ENCODE measurements around the gene REXO1.
A peak's percentile ranks its signal among the peaks of the same experiment; 100 is the strongest.

DNA sequence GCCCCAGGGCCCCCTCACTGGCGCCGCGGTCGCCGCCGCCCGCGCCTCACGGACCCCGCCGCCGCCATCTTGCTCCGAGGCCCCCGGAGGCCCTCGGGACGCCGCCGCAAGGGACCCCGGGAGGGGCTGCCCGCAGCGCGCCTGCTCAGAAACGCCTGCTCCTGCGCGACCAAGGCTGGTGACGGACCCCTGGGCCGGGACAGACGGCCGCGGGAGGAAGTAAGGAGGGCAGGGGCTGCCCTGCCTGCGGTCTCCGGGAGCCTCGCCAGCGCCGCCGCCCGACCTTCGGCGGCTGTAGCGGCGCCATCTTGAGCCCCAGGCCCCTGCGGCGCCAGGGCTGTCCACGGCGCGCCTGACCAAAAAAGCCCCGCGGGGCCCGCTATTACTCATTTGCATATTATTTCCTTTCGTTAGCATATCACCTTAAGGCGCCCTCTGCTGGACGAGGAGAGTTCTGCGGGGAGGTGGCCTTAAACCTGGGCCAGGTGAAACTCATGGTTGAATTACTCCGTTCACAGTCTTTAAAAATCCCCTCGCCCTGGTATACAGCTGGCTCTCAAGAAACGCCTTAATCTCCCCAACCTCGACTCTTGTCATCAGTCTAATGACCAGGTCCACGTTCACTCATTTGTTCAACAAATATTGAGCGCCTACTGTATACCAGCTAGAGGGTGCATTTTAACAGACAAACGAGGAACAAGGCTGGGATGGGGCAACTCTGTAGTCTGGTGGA is at the start of gene REXO1:
- TF ChIP-seq, protein P1, sequence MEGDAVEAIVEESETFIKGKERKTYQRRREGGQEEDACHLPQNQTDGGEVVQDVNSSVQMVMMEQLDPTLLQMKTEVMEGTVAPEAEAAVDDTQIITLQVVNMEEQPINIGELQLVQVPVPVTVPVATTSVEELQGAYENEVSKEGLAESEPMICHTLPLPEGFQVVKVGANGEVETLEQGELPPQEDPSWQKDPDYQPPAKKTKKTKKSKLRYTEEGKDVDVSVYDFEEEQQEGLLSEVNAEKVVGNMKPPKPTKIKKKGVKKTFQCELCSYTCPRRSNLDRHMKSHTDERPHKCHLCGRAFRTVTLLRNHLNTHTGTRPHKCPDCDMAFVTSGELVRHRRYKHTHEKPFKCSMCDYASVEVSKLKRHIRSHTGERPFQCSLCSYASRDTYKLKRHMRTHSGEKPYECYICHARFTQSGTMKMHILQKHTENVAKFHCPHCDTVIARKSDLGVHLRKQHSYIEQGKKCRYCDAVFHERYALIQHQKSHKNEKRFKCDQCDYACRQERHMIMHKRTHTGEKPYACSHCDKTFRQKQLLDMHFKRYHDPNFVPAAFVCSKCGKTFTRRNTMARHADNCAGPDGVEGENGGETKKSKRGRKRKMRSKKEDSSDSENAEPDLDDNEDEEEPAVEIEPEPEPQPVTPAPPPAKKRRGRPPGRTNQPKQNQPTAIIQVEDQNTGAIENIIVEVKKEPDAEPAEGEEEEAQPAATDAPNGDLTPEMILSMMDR (IDR thresholded peaks at IDR 0.05 in 2 of 3, conservative IDR thresholded peaks at IDR 0.05 in 1 of 3; ENCODE audit: borderline replicate concordance in 1 of 3, insufficient read depth in 1 of 3, low read depth in 2 of 3, low read length in 2 of 3), result peak; percentile 92
- TF ChIP-seq POLR2A (IDR thresholded peaks at IDR 0.05; ENCODE audit: borderline replicate concordance, extremely low read depth, insufficient read depth, insufficient read length), result no peak
- no peak for TF ChIP-seq CBX3 (IDR thresholded peaks at IDR 0.05; ENCODE audit: low read depth)
- TF ChIP-seq POLR2AphosphoS5 (IDR thresholded peaks at IDR 0.05; ENCODE audit: low read depth, low read length), result peak; percentile 62
- TF ChIP-seq YY1 (IDR thresholded peaks at IDR 0.05; ENCODE audit: extremely low read depth, insufficient replicate concordance, low read depth, low read length), result peak; percentile 93
- TF ChIP-seq JUND (IDR thresholded peaks at IDR 0.05), result no peak
- no peak for TF ChIP-seq ZNF274 (IDR thresholded peaks at IDR 0.05; ENCODE audit: low read depth, low read length)
- no peak for TF ChIP-seq TCF7L2 (IDR thresholded peaks at IDR 0.05; ENCODE audit: borderline replicate concordance, extremely low read depth, insufficient read depth, insufficient read length)
- no peak for TF ChIP-seq RAD21 (IDR thresholded peaks at IDR 0.05; ENCODE audit: low read depth)
